Measurements from ENCODE around the gene FANCE. TPM values are rescaled to one million over a fixed set of nuclear protein-coding genes. Genes with fewer than 3 reads are reported as not detected.

FANCE gene
- total and polyA plus RNA-seq, 2 experiments from 2014 or later: 5.4 to 25.5 TPM

DNA sequence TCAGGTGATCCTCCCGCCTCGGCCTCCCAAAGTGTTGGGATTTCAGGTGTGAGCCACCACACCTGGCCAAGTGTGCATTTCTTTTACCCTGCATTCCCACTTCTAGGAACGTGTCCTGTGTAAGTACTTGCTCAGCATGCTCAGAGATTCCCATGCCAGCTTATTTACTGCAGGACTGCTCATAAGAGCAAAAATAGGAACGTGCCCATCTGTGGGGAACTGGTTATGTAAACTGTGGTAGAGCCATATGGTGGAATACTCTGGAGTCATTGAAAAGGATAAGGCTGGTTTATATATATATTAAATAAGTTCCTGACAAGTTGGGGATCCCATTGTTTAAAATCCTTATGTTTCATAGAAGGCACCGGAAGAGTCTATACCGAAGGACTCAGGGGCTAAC is 38.2 kb upstream of the FANCE start:
- Histone ChIP-seq H3K4me1 (ENCODE audit: insufficient read depth) (no peaks in the 10 kb centered on the region), H3K36me3 (ENCODE audit: insufficient read depth) (no peaks in the 10 kb centered on the region), H2AFZ (no peak overlapping the region), H3K4me2 (no peak overlapping the region), H3K79me2 (replicated peaks; ENCODE audit: insufficient read depth) (no peaks in the 10 kb centered on the region), H3K4me3 (no peak overlapping the region), H4K20me1 (replicated peaks; ENCODE audit: insufficient read depth) (no peaks in the 10 kb centered on the region), H3F3A (replicated peaks; ENCODE audit: low read depth) (no peaks in the 10 kb centered on the region), H3K9me2 (ENCODE audit: insufficient read depth) (0 out of 2 replicates have a peak, but pooled peaks cover 4% of the 10 kb centered on the region), H3K27ac (ENCODE audit: low read depth) (no peak overlapping the region), H3K27me3 (ENCODE audit: insufficient read depth) (no peaks in the 10 kb centered on the region)
- Mint-ChIP-seq H3K4me1 (peaks cover 18% of the 10 kb centered on the region), H3K4me3 (no peak overlapping the region), H3K36me3 (ENCODE audit: low read depth) (peaks cover 2% of the 10 kb centered on the region; the same call in 1 of the 3 replicates), H3K27ac (no peak overlapping the region), H3K9me3 (no peaks in the 10 kb centered on the region), H3K27me3 (ENCODE audit: insufficient read depth, low read depth, poor library complexity) (peaks cover 14% of the 10 kb centered on the region)
- DNase-seq (ENCODE audit: low spot score) (no peak), ATAC-seq (no peak)
- TF ChIP-seq STAT1 (IDR thresholded peaks at IDR 0.05; ENCODE audit: unreplicated experiment) (no peak), ZNF331 (CRISPR knock-in tag; IDR thresholded peaks at IDR 0.05; ENCODE audit: low read depth) (no peak), CREB1 (CRISPR knock-in tag; IDR thresholded peaks at IDR 0.05; ENCODE audit: low read depth) (no peak), CTCF (conservative IDR thresholded peaks at IDR 0.05; ENCODE audit: low read depth in 2 of 2) (no peak), POLR2AphosphoS5 (IDR thresholded peaks at IDR 0.05; ENCODE audit: low read depth) (no peak), ETS1 (IDR thresholded peaks at IDR 0.05) (no peak), NANOG (IDR thresholded peaks at IDR 0.05; ENCODE audit: borderline replicate concordance) (no peak), JUNB (IDR thresholded peaks at IDR 0.05; ENCODE audit: unreplicated experiment) (no peak), EZH2 (IDR thresholded peaks at IDR 0.05; ENCODE audit: low read depth, unreplicated experiment) (no peak), EZH2phosphoT487 (IDR thresholded peaks at IDR 0.05; ENCODE audit: unreplicated experiment) (no peak), ZNF114 (CRISPR knock-in tag; IDR thresholded peaks at IDR 0.05) (no peak), ZNF462 (CRISPR knock-in tag; IDR thresholded peaks at IDR 0.05) (no peak)
- TF ChIP-seq, protein P1, sequence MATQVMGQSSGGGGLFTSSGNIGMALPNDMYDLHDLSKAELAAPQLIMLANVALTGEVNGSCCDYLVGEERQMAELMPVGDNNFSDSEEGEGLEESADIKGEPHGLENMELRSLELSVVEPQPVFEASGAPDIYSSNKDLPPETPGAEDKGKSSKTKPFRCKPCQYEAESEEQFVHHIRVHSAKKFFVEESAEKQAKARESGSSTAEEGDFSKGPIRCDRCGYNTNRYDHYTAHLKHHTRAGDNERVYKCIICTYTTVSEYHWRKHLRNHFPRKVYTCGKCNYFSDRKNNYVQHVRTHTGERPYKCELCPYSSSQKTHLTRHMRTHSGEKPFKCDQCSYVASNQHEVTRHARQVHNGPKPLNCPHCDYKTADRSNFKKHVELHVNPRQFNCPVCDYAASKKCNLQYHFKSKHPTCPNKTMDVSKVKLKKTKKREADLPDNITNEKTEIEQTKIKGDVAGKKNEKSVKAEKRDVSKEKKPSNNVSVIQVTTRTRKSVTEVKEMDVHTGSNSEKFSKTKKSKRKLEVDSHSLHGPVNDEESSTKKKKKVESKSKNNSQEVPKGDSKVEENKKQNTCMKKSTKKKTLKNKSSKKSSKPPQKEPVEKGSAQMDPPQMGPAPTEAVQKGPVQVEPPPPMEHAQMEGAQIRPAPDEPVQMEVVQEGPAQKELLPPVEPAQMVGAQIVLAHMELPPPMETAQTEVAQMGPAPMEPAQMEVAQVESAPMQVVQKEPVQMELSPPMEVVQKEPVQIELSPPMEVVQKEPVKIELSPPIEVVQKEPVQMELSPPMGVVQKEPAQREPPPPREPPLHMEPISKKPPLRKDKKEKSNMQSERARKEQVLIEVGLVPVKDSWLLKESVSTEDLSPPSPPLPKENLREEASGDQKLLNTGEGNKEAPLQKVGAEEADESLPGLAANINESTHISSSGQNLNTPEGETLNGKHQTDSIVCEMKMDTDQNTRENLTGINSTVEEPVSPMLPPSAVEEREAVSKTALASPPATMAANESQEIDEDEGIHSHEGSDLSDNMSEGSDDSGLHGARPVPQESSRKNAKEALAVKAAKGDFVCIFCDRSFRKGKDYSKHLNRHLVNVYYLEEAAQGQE (IDR thresholded peaks at IDR 0.05; ENCODE audit: unreplicated experiment): no peak
